Kidney (tissue), 14 donors: Measurements from ENCODE around the gene GPR78. TPM values are rescaled to one million over a fixed set of nuclear protein-coding genes. Genes with fewer than 3 reads are reported as not detected.
A peak's percentile ranks its signal among the peaks of the same experiment; 100 is the strongest.

Experiments
- DNase-seq, 5 donors: peaks; one replicate each; pipeline ENCODE4 v3.0.0-alpha.2; 2013 to 2020
- FAIRE-seq: peaks from 2 replicates; lab custom pipeline; 2012; peaks lifted over from hg19 to GRCh38; lab: Jason Lieb, UNC
- H3K27ac ChIP-seq, 2 donors: one replicate each; pipeline ENCODE4 v1.7.0; 2013; ENCODE audit warnings: low read depth in 2 of 2, low read length in 2 of 2, inconsistent platforms in 1 of 2
- H3K27me3 ChIP-seq: one replicate; pipeline ENCODE4 v1.7.1; 2013; ENCODE audit warnings: low read length, inconsistent platforms; ENCODE audit not compliant: control insufficient read depth, insufficient read depth
- H3K36me3 ChIP-seq, 3 donors: one replicate each; pipeline versions ENCODE4 v1.7.0 to v1.7.1; 2013; ENCODE audit warnings: low read length in 3 of 3, control low read depth in 1 of 3, inconsistent platforms in 1 of 3; ENCODE audit not compliant: insufficient read depth in 3 of 3, control insufficient read depth in 2 of 3
- H3K4me1 ChIP-seq, 3 donors: one replicate each; pipeline versions ENCODE4 v1.7.0 to v1.7.1; 2013; ENCODE audit warnings: low read length in 3 of 3, inconsistent platforms in 1 of 3, low read depth in 1 of 3; ENCODE audit not compliant: control insufficient read depth in 2 of 3, insufficient read depth in 2 of 3
- H3K4me3 ChIP-seq, 3 donors: one replicate each; pipeline versions ENCODE4 v1.7.0 to v1.8.1; 2013; ENCODE audit warnings: low read length in 3 of 3, control low read depth in 1 of 3, inconsistent platforms in 1 of 3
- H3K9ac ChIP-seq, 3 donors: one replicate each; pipeline versions ENCODE4 v1.7.0 to v1.7.1; 2013; ENCODE audit warnings: low read length in 3 of 3, control low read depth in 1 of 3, inconsistent platforms in 1 of 3
- H3K9me3 ChIP-seq, 3 donors: one replicate each; pipeline versions ENCODE4 v1.7.0 to v1.7.1; 2013; ENCODE audit warnings: low read length in 3 of 3, control low read depth in 1 of 3, inconsistent platforms in 1 of 3; ENCODE audit not compliant: control insufficient read depth in 2 of 3, insufficient read depth in 1 of 3
- intact Hi-C: fragments of 100-400 bp; cut with DNase I; formaldehyde crosslinking; loops from one replicate; pipeline ENCODE4 v1.11.1; 2022
- polyA plus RNA-seq: library from polyadenylated mRNA; stranded (reverse); fragments of 350-450 nt; fragmentation: Illumina TruSeq; extraction: RNeasy Lipid Tissue Mini Kit (QIAGEN cat#74804); gene quantifications from one replicate; pipeline ENCODE4 v1.2.3, GENCODE V29; 2014; ENCODE audit warnings: low read depth, low replicate concordance; ENCODE audit not compliant: insufficient read depth
- total RNA-seq: library from RNA; stranded (reverse); fragmentation: NEBNext Ultra II Directional; extraction: Animal tissue kit (Norgen Biotek cat#: 25700); gene quantifications from one replicate; pipeline ENCODE4 v1.2.1, GENCODE V29; 2021
- TF ChIP-seq, protein P1 (sequence below): IDR thresholded peaks from 3 replicates; pipeline ENCODE4 v1.5.1; 2012; ENCODE audit warnings: mild to moderate bottlenecking, moderate library complexity, borderline replicate concordance; ENCODE audit not compliant: insufficient read depth; ENCODE audit errors: extremely low read depth
- donor health status: control.
- donor health status: control.
- donor health status: control.
- donor health status: control.
- donor health status: control.
- donor health status: DM: yes; HTN: yes; CAD: no.
- donor health status: Normal renal cell carcinoma (clear cell type).

The GPR78 gene
- total and polyA plus RNA-seq, 2 donors from 2014 or later, result not detected

DNA sequence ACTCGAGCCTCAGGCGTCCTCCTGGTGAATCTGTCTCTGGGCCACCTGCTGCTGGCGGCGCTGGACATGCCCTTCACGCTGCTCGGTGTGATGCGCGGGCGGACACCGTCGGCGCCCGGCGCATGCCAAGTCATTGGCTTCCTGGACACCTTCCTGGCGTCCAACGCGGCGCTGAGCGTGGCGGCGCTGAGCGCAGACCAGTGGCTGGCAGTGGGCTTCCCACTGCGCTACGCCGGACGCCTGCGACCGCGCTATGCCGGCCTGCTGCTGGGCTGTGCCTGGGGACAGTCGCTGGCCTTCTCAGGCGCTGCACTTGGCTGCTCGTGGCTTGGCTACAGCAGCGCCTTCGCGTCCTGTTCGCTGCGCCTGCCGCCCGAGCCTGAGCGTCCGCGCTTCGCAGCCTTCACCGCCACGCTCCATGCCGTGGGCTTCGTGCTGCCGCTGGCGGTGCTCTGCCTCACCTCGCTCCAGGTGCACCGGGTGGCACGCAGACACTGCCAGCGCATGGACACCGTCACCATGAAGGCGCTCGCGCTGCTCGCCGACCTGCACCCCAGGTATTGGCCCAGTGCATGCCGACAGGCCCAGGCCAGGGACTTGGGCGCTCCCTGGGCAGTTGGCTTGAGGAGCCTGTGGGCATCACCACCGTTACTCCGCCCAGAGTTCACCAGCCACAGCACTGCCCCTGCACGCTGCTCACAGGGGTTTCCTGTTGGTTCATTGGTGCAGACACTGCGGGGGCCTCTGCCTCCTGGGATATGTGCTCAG is 1.1 kb downstream of the GPR78 start:
- Histone ChIP-seq H3K9ac (no peak overlapping the region), H3K9me3 (no peaks in the 10 kb centered on the region), H3K27ac (no peak overlapping the region), H3K27me3 (peaks cover 4% of the 10 kb centered on the region), H3K36me3 (no peaks in the 10 kb centered on the region), H3K4me3 (no peak overlapping the region), H3K4me1 (no peaks in the 10 kb centered on the region)
- TF ChIP-seq, protein P1, sequence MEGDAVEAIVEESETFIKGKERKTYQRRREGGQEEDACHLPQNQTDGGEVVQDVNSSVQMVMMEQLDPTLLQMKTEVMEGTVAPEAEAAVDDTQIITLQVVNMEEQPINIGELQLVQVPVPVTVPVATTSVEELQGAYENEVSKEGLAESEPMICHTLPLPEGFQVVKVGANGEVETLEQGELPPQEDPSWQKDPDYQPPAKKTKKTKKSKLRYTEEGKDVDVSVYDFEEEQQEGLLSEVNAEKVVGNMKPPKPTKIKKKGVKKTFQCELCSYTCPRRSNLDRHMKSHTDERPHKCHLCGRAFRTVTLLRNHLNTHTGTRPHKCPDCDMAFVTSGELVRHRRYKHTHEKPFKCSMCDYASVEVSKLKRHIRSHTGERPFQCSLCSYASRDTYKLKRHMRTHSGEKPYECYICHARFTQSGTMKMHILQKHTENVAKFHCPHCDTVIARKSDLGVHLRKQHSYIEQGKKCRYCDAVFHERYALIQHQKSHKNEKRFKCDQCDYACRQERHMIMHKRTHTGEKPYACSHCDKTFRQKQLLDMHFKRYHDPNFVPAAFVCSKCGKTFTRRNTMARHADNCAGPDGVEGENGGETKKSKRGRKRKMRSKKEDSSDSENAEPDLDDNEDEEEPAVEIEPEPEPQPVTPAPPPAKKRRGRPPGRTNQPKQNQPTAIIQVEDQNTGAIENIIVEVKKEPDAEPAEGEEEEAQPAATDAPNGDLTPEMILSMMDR, result no peak
- DNase-seq, result peak in 2 of 5 donors; percentile 34 to 59
- FAIRE-seq, result no peak
- intact Hi-C loops, result no loop called here

DNA sequence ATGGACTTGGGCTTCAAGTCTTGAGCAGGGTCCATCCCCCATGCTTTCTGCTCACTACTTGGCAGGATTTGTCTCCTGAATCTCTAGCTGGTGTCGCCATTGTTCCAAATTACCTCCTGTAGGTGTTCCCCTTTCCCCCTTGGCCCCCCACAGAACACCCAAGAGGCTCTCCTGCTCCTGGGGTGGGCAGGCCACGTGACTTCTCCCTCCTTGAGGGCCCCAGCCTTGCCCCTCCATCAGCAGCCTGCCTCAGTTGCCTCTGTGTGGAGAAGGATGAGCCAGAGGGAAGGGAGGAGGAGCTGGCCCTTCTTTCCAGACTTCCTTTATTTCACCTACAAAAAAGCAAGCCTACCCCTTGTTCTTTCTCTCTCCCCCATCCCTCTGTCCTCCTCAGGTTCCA is 1.8 kb downstream of the GPR78 start:
- no peak overlapping the region for H3K4me3 ChIP-seq
- H3K27me3 ChIP-seq, result peaks cover 4% of the 10 kb centered on the region
- FAIRE-seq (no peak), DNase-seq (peak in 2 of 5 donors; percentile 25 to 34)
- no peak overlapping the region for H3K9ac ChIP-seq
- H3K36me3 ChIP-seq, result no peaks in the 10 kb centered on the region
- intact Hi-C loops, result no loop called here
- peaks cover 0 to 2% (median 0%) of the 10 kb centered on the region in 3 donors for H3K4me1 ChIP-seq
- no peak overlapping the region for H3K27ac ChIP-seq
- TF ChIP-seq, protein P1, result no peak
- H3K9me3 ChIP-seq, result no peaks in the 10 kb centered on the region

DNA sequence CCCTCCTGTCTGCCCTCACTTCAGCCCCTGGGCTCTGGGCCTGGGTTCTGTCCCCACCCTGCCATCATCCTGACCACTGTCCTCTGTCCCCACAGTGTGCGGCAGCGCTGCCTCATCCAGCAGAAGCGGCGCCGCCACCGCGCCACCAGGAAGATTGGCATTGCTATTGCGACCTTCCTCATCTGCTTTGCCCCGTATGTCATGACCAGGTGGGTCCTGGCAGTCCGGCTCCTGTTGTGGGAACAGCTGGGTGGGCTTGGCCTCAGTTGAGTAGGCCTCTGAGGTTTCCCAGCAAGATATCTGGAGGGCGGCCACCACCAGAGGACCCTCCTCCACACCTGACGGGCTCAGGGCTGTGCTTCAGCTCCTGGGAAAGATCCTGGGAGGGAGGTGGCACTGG is 2.2 kb downstream of the GPR78 start:
- FAIRE-seq, result no peak
- Histone ChIP-seq H3K9ac (no peak overlapping the region), H3K4me3 (no peak overlapping the region), H3K36me3 (no peaks in the 10 kb centered on the region), H3K9me3 (no peaks in the 10 kb centered on the region), H3K27me3 (peaks cover 4% of the 10 kb centered on the region), H3K4me1 (peaks cover 0 to 2% (median 0%) of the 10 kb centered on the region in 3 donors), H3K27ac (no peak overlapping the region)
- intact Hi-C loops, result no loop called here
- TF ChIP-seq, protein P1, result no peak
- peak in 1 of 5 donors; percentile 40 for DNase-seq
